GM18505 (cell line): ENCODE measurements around the gene CDK12.

ENCODE experiments used
- ATAC-seq: cut with Tn5 transposase; IDR thresholded peaks from one replicate; pipeline ENCODE4 v1.9.1; 2021; ENCODE audit not compliant: unreplicated experiment
- POLR2A ChIP-seq: IDR thresholded peaks from 4 replicates; pipeline ENCODE4 v1.6.1; 2011; ENCODE audit warnings: borderline replicate concordance; ENCODE audit not compliant: insufficient read depth, insufficient read length; ENCODE audit errors: extremely low read depth

CDK12 gene

DNA sequence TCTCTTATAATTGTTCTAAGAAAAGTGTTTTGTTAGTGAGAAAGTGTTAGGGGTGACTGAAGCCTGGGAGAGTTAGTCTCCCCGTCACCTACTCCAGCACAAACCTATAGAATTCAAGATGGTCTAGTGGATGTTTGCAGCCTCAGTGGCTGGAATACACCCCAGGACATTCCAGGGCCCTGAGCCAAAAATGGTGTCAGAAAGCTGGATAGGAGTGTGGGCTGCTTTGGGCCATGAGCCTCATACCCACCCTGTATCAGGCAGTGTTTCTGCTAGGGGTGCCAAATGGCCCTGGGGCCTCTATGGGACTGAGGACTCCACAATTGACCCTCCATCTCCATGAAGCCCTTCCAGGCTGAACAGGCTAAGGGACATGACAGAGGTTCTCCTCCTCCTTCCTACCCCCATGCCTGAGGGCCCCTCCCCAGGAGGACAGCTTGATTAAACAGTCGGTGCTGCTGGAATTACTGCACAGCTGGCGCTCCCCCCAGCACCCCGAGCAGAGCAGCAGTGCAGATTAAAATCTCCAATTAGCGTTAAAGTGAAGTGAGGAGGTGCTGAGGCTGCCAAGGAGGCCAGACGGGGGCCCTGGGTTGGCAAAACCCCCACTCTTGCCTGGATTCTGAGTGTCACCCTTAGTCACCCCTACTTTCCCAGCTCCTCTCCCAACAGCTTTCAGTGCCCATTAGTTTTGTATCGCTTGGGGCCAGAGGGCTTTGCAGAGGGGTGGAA, 87.4 kb downstream of the CDK12 start:
- TF ChIP-seq POLR2A: no peak
- no peak for ATAC-seq

GRCh38 chr17:39549747-39550573, 88.7 kb downstream of the CDK12 start:
- no peak for ATAC-seq
- no peak for TF ChIP-seq POLR2A

DNA sequence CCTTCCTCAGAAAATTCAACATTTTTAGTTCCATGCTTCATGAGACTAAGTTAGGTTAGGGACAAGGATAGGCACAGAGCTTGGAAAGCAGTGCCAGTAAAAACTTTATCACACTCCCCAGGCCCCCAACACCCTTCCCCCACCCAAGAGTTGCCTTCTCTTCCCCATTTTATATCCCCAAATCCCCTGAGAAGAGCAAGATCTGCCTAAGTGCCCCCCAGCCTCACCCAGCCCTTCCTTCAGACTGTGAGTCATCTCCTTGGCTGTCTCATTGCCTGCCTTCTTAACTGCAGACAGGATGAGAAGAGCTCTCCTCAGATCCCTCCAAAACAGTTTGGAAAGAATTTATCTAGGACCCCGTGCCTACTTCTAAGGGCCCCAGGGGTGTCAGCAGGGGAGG, 90.6 kb downstream of the CDK12 start:
- TF ChIP-seq POLR2A: no peak
- ATAC-seq: no peak

DNA sequence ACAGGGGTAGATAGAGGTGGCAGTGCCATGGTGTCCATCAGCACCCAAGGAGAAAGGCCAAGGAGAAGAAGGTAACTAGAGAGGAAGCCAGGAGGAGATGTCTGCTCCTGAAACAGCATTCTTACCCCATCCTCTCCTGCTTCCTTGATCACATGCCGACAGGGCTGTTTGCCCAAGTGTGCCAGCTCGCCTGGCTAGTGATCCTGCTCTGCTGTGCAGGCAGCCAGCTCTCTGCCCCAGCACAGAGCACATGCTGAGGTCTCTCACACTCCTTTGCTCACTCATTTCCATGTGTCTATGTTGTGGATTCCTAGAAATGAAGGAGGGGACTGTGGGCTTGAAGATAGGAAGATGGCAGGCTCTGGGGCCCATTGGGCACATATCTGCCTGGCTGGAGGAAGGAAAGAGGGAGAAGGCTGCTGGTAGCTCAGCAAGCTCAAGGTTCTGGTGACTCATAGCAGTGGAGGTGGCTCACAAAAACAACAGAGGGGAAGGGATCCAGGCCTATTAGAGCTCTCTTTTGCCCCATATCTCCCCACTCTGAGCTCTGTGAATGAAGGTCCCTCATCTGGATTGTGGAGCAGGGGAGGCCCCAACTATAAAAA, 92.2 kb downstream of the CDK12 start:
- TF ChIP-seq POLR2A: no peak
- ATAC-seq: no peak

DNA sequence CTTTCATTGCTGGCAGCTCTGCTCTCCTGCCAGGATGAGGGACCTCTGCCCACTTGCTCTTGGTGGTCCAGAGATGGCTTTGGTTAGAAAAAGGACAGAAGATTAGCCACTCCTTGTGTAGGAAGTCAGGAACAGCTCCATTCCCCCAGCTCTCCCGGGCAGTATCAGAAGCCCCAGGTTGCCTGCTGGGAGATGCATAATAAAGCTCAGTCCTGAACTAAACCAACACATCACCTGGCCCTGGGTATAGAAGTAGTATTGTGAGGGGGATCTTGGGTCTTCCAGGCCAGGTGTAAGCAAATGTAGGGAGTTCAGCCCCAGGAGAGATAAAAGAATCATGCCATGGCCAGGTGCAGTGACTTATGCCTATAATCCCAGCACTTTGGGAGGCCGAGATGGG, 94.1 kb downstream of the CDK12 start:
- ATAC-seq: no peak
- no peak for TF ChIP-seq POLR2A

DNA sequence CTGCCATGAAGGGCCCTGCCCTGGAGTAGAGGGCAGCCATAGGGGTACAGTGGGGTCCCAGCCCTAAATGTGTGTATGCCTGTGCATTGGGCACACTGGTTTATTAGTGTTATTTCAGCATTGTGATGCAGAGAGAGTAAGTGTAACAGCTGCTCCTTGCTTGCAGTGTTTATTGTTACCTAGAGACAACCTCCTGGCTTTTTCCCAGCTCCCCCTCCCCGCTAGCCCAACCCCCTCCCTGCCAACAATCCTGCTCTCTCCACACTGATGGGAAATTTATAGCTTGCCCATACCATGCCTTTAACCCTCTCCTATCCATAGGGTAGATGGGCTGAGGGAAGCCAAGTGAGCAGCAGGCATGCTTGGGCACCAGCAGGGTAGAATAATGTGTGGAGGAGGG, 95.1 kb downstream of the CDK12 start:
- TF ChIP-seq POLR2A: no peak
- ATAC-seq: no peak

GRCh38 chr17:39562395-39562794, 101.1 kb downstream of the CDK12 start:
- no peak for ATAC-seq

GRCh38 chr17:39562976-39563375, 101.7 kb downstream of the CDK12 start:
- ATAC-seq: no peak
- no peak for TF ChIP-seq POLR2A

More at GRCh38 chr17:39562395-39562794, 101.1 kb downstream of the CDK12 start:
- no peak for TF ChIP-seq POLR2A

DNA sequence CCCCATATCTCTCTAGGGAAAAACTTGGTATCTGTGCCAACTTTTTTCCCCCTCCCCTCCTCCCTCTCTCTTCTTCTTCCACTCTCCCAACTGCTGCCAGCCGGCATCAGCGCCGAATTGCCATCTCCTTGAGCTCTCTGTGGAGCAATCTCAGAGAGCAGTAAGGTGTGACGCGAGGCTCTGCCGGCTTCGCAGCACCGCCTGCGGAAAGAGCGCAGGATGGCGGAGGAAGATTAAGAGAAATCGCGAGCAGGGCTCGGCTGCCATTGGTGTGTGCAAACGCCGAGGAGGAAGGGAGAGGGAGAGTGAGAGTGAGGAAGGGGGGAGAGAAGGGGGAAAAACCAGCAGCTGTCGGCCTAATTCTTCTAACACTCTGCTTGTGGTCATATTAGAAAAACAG, 102.2 kb downstream of the CDK12 start:
- ATAC-seq: no peak
- TF ChIP-seq POLR2A: no peak

DNA sequence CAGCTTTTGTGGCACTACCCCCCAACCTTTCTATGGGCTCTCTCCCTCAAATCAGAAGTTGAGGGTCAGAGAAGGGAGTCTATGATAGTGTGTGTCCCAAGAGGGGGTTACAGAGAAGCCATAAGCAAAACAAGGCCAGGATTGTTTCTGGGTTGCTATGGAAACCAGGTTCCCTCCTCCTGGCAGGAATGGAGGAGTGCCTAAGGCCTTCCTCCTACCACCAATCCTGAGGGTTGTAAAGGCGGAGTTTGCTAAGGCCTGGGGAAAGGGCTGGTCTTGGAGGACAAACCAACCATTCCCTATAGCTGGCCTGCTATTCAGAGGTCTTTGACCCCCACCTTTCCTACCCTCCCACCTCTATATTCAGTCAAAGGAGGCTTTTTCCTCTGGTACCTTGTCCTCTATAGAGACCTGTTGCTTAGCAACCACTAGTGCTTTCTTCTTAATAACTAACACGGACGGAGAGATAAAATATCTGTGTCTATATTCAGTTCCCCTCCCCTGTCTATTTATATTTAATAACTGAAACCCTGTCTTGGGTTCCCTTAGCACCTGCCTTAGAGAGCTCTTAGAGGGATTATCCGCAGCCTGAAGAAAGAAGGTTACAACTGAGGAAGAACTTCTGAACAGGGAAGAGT, 103.0 kb downstream of the CDK12 start:
- TF ChIP-seq POLR2A: no peak
- ATAC-seq: no peak

DNA sequence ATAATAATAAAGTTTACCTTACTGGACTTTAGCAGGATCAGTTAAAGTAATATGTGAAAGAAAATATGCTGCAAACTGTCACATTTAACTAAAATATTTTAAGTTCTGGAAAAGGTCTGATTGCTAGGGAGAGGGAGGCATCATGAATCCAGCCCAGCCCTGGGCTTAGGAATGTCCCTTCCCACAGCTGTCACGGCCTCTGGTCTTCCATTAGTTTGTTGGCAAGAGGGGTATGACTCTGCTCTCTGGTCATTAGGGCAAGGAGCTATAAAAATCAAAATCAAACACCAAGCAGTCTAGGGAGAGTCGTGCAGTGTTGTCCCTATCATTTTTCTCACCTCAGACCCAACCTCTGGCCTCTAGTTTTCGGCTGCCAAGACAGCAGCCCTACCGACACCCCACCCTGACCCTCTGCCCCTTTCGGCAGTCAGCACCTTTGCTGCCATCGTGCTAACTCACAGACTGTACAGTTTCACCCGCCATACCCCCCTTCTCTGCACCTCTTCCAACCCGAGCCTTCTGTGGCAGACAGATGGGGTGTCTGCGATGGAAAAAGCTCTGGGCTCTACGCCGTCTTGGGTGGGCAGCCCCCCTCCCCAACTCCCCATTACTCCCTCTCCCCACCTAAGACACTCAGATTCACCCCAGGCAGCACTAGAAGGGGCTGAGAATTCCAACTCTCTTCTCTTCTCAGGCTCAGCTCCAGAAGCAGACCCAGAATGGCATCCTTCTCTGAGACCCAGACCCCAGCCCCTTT, 105.0 kb downstream of the CDK12 start:
- TF ChIP-seq POLR2A: no peak
- ATAC-seq: no peak

DNA sequence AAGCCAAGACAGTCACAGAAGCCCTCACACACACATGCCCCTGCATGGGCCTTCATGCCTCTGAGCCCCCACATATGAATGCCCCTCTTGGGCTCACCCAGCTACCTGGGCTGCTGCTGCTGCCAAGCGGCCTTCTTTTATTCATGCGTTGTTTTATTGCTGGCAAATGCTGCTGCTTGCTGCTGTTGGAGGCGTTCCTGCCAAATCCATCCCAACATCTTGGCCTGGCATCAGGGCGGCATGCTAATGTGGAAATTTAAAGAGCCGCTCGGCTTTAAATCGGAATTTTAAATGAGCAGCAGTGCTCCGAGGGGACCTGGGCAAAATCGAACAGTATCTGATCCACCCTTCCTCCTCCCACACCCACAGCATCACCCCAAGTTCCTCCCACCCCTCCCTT, 107.4 kb downstream of the CDK12 start:
- no peak for ATAC-seq
- TF ChIP-seq POLR2A: no peak

- no peak for ATAC-seq
- TF ChIP-seq POLR2A: no peak
These were observed 107.8 kb downstream of the CDK12 start for GRCh38 chr17:39569126-39569525.
